ENCODE data around the gene MYO16.

MYO16 gene

GRCh38 chr13:109206616-109207015, 577.2 kb downstream of the MYO16 start:
- DNase-seq (ENCODE audit: low read depth): no peak
- TF ChIP-seq CTCF (conservative IDR thresholded peaks at IDR 0.05; ENCODE audit: low read depth, low read length): no peak
- H3K4me3 ChIP-seq (ENCODE audit: low read length): no peak overlapping the region

GRCh38 chr13:109207622-109208021, 578.2 kb downstream of the MYO16 start:
- no peak for TF ChIP-seq CTCF (conservative IDR thresholded peaks at IDR 0.05; ENCODE audit: low read depth, low read length)
- no peak overlapping the region for H3K4me3 ChIP-seq (ENCODE audit: low read length)
- no peak for DNase-seq (ENCODE audit: low read depth)

GRCh38 chr13:109208522-109208921, 579.1 kb downstream of the MYO16 start:
- TF ChIP-seq CTCF (conservative IDR thresholded peaks at IDR 0.05; ENCODE audit: low read depth, low read length): no peak
- H3K4me3 ChIP-seq (ENCODE audit: low read length): no peak overlapping the region
- no peak for DNase-seq (ENCODE audit: low read depth)

- no peak overlapping the region for H3K4me3 ChIP-seq (ENCODE audit: low read length)
- DNase-seq (ENCODE audit: low read depth): no peak
- no peak for TF ChIP-seq CTCF (conservative IDR thresholded peaks at IDR 0.05; ENCODE audit: low read depth, low read length)
Observed at GRCh38 chr13:109209526-109209925, 580.1 kb downstream of the MYO16 start.

GRCh38 chr13:109211616-109212015, 582.2 kb downstream of the MYO16 start:
- no peak overlapping the region for H3K4me3 ChIP-seq (ENCODE audit: low read length)
- TF ChIP-seq CTCF (conservative IDR thresholded peaks at IDR 0.05; ENCODE audit: low read depth, low read length): no peak
- DNase-seq (ENCODE audit: low read depth): no peak

GRCh38 chr13:109212650-109213049, 583.2 kb downstream of the MYO16 start:
- DNase-seq (ENCODE audit: low read depth): no peak
- no peak for TF ChIP-seq CTCF (conservative IDR thresholded peaks at IDR 0.05; ENCODE audit: low read depth, low read length)
- H3K4me3 ChIP-seq (ENCODE audit: low read length): no peak overlapping the region

GRCh38 chr13:109213714-109214113, 584.3 kb downstream of the MYO16 start:
- no peak for TF ChIP-seq CTCF (conservative IDR thresholded peaks at IDR 0.05; ENCODE audit: low read depth, low read length)
- DNase-seq (ENCODE audit: low read depth): no peak

More at GRCh38 chr13:109213714-109214113, 584.3 kb downstream of the MYO16 start:
- no peak overlapping the region for H3K4me3 ChIP-seq (ENCODE audit: low read length)
